ENCODE data around the gene ADCYAP1. TPM values are rescaled to one million over a fixed set of nuclear protein-coding genes. Genes with fewer than 3 reads are reported as not detected.

ADCYAP1 gene
- total and polyA plus RNA-seq, 7 donors, result 0.92 to 5.6 (median 1.7) TPM; not detected in 2

DNA sequence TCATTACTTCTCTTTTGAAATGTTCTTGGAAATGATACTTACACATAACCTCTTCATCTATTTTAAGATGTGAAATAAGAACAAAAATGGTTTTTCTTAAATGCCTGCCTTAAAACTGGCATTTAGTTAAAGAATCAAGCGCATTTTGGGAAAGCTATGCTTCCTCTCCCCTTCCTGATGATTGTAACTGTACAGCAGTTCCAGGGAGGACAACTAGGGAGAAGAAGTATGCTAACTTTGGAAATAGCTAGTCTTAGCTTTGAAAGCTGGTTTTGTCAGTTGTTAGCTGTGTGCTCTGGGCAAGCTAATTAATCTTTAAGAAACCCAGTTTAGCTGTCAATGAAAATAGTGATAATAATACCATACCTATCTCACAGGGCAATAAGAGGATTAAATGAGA, 8.4 kb upstream of the ADCYAP1 start:
- intact Hi-C loops (cut with DNase I), result no loop called here
- no peaks in the 10 kb centered on the region for H3K36me3 ChIP-seq
- DNase-seq, result no peak
- H3K27me3 ChIP-seq, result peaks cover 0 to 12% (median 4%) of the 10 kb centered on the region in 3 donors
- TF ChIP-seq, protein P1, sequence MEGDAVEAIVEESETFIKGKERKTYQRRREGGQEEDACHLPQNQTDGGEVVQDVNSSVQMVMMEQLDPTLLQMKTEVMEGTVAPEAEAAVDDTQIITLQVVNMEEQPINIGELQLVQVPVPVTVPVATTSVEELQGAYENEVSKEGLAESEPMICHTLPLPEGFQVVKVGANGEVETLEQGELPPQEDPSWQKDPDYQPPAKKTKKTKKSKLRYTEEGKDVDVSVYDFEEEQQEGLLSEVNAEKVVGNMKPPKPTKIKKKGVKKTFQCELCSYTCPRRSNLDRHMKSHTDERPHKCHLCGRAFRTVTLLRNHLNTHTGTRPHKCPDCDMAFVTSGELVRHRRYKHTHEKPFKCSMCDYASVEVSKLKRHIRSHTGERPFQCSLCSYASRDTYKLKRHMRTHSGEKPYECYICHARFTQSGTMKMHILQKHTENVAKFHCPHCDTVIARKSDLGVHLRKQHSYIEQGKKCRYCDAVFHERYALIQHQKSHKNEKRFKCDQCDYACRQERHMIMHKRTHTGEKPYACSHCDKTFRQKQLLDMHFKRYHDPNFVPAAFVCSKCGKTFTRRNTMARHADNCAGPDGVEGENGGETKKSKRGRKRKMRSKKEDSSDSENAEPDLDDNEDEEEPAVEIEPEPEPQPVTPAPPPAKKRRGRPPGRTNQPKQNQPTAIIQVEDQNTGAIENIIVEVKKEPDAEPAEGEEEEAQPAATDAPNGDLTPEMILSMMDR (IDR thresholded peaks at IDR 0.05), result no peak
- no peak for TF ChIP-seq POLR2A (IDR thresholded peaks at IDR 0.05)
- no peaks in the 10 kb centered on the region for H3K4me1 ChIP-seq
- H3K27ac ChIP-seq, result no peak overlapping the region
- no peaks in the 10 kb centered on the region for H3K9me3 ChIP-seq
- 76 to 85% methylated on average over 1 of the region's 1 CpG for WGBS, 2 donors
- H3K4me3 ChIP-seq, result no peak overlapping the region

DNA sequence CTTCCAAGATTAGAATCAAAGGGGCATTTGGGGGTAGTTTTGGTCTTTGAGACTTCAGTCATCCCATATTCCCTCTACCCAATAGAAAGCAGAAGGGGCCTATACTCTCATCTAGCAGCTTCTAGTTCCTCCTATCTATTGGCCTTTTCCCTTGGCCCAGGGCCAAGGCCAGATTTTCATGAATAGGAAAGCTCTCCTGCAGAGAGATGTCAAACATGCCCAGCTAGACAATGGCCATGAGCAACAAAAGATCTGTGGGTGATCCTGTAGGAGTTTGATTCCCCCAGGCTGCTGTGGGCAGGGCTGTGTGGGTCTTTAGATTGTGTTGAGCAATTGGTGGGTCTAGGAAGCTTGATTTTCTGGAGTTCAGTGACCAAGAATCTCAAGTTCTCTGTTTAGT, 2.9 kb upstream of the ADCYAP1 start:
- no peak for DNase-seq
- Histone ChIP-seq H3K4me3 (no peak overlapping the region), H3K27me3 (peaks cover 30 to 61% (median 52%) of the 10 kb centered on the region in 3 donors), H3K4me1 (peaks cover 0 to 26% (median 22%) of the 10 kb centered on the region in 4 donors), H3K9me3 (peaks cover 0 to 3% (median 0%) of the 10 kb centered on the region in 4 donors), H3K27ac (no peak overlapping the region), H3K36me3 (no peaks in the 10 kb centered on the region)
- TF ChIP-seq POLR2A (IDR thresholded peaks at IDR 0.05) (no peak), EP300 (IDR thresholded peaks at IDR 0.05) (no peak), POLR2AphosphoS5 (IDR thresholded peaks at IDR 0.05) (no peak)
- TF ChIP-seq, protein P1 (IDR thresholded peaks at IDR 0.05), result no peak
- intact Hi-C loops (cut with DNase I), result no loop called here

DNA sequence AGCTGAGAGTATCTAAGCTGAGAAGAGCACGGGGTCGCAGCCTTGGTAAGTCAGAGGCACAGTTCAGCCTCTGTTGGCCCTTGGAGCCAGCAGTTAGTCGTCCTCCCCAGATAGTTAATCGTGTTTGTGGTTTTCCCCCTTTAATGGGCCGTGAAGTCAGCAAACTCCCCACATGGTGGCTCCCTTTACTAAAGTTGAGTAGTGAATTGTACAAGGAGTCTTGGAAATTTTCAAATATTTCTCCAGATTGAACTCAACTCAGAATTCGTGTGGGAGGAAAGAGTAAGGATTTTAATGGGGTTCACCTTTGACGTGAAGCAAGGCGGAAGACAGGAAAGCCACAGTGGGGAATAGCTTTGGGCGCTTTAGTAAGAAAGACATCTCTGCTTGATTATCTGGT, 2.4 kb upstream of the ADCYAP1 start:
- intact Hi-C loops (cut with DNase I), result no loop called here
- H3K36me3 ChIP-seq, result no peaks in the 10 kb centered on the region
- no peak overlapping the region for H3K4me3 ChIP-seq
- 29% methylated on average over 9 of the region's 9 CpGs for WGBS, 2 donors
- H3K27me3 ChIP-seq, result peaks cover 35 to 65% (median 56%) of the 10 kb centered on the region in 3 donors
- H3K27ac ChIP-seq, result no peak overlapping the region
- no peak for TF ChIP-seq EP300 (IDR thresholded peaks at IDR 0.05)
- no peak for TF ChIP-seq POLR2AphosphoS5 (IDR thresholded peaks at IDR 0.05)
- no peak for TF ChIP-seq POLR2A (IDR thresholded peaks at IDR 0.05)
- TF ChIP-seq, protein P1 (IDR thresholded peaks at IDR 0.05), result no peak
- peaks cover 0 to 31% (median 27%) of the 10 kb centered on the region in 4 donors for H3K4me1 ChIP-seq
- peaks cover 0 to 3% (median 0%) of the 10 kb centered on the region in 4 donors for H3K9me3 ChIP-seq
- no peak for DNase-seq

DNA sequence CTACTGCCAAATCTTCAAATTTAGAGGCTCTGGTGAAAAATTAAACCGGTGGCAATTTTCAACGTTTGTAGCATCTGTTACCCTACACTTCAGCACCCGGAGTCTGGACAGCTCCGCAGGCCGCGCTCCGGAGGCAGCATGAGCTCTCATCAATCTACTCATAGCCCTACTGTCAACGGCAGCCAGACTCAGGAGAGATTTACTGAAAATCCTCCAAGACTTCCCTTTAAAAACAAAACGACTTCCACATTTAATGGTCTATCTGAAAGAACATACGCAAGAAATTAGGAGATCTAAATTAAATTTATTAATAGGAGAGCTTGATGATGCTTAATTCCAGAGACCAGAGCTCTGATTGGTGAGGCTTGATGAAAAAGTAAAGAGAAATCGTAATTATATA, 970 bp upstream of the ADCYAP1 start:
- WGBS, 2 donors, result 6 to 16% methylated on average over 11 of the region's 11 CpGs
- no peak overlapping the region for H3K27ac ChIP-seq
- TF ChIP-seq, protein P1 (IDR thresholded peaks at IDR 0.05), result no peak
- no peak for TF ChIP-seq POLR2A (IDR thresholded peaks at IDR 0.05)
- TF ChIP-seq EP300 (IDR thresholded peaks at IDR 0.05), result no peak
- no peak for TF ChIP-seq POLR2AphosphoS5 (IDR thresholded peaks at IDR 0.05)
- no peaks in the 10 kb centered on the region for H3K36me3 ChIP-seq
- no peak overlapping the region for H3K4me3 ChIP-seq
- H3K9me3 ChIP-seq, result peaks cover 0 to 3% (median 0%) of the 10 kb centered on the region in 4 donors
- H3K27me3 ChIP-seq, result peaks cover 46 to 77% (median 71%) of the 10 kb centered on the region in 3 donors
- peaks cover 0 to 44% (median 40%) of the 10 kb centered on the region in 4 donors for H3K4me1 ChIP-seq
- no peak for DNase-seq
- intact Hi-C loops (cut with DNase I), result no loop called here

DNA sequence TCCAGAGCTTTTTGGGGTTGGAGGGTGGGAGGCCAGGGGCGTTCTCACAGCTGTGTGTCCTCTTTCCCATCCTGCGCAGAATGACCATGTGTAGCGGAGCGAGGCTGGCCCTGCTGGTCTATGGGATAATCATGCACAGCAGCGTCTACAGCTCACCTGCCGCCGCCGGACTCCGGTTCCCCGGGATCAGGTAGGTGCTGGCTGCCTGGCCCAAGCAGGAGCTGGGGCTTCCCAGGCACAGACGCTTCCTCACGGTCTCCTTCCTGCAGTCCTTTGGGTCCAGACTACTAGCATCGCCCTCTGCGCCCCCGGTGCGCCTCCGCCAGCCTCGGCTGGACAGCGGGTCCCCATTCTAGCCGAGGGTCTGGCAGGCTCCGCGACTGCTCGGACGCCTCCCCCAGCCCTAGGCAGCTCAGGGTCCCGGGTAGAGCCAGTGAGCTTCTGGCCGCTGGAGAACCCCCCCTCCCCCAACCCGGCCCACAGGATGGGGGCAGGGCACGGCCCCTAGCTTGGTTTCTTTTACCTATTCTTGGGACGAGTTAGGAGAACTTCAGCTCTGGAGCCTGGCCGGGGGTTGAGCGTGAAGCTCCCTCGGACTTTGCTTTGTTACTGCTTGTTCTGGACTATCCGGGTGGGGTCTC, 756 bp downstream of the ADCYAP1 start:
- intact Hi-C loops (cut with DNase I), result no loop called here
- 7 to 23% methylated on average over 33 of the region's 33 CpGs for WGBS, 2 donors

More for the DNA sequence above, 756 bp downstream of the ADCYAP1 start:
- H3K9me3 ChIP-seq, result peaks cover 0 to 3% (median 0%) of the 10 kb centered on the region in 4 donors
- H3K4me3 ChIP-seq, result no peak overlapping the region
- DNase-seq, result no peak
- H3K36me3 ChIP-seq, result no peaks in the 10 kb centered on the region
- no peak for TF ChIP-seq EP300 (IDR thresholded peaks at IDR 0.05)
- no peak for TF ChIP-seq POLR2A (IDR thresholded peaks at IDR 0.05)
- no peak for TF ChIP-seq POLR2AphosphoS5 (IDR thresholded peaks at IDR 0.05)
- TF ChIP-seq, protein P1 (IDR thresholded peaks at IDR 0.05), result no peak
- H3K4me1 ChIP-seq, result peaks cover 0 to 52% (median 48%) of the 10 kb centered on the region in 4 donors
- no peak overlapping the region for H3K27ac ChIP-seq
- H3K27me3 ChIP-seq, result peaks cover 56 to 94% (median 86%) of the 10 kb centered on the region in 3 donors

Measured in sigmoid colon (tissue), 7 donors.